Thoracic aorta (tissue), 2 donors: ENCODE measurements around the gene PPM1M. TPM values are rescaled to one million over a fixed set of nuclear protein-coding genes. Genes with fewer than 3 reads are reported as not detected.

Source experiments
- ATAC-seq: fragments of 150-250 bp; one replicate; pipeline ENCODE4 v1.8.0; 2017; ENCODE audit warnings: low read depth; ENCODE audit not compliant: insufficient number of reproducible peaks, low FRiP score
- DNase-seq: peaks from one replicate; pipeline ENCODE4 v3.0.0-alpha.2; 2020; ENCODE audit warnings: low spot score
- H3K27ac ChIP-seq, 2 donors: fragments of 200-600 bp; sonication (generic); 1 replicate in 1 of 2; 2 replicates in 1 of 2; pipeline ENCODE4 v1.5.1; 2016; ENCODE audit warnings: mild to moderate bottlenecking in 2 of 2, moderate library complexity in 2 of 2
- H3K27me3 ChIP-seq: fragments of 200-600 bp; sonication (generic); replicated peaks from 2 replicates; pipeline ENCODE4 v1.6.0; 2016; ENCODE audit warnings: mild to moderate bottlenecking; ENCODE audit not compliant: insufficient read depth
- H3K36me3 ChIP-seq: fragments of 200-600 bp; sonication (generic); one replicate; pipeline ENCODE4 v1.5.1; 2016
- H3K4me1 ChIP-seq, 2 donors: fragments of 200-600 bp; sonication (generic); 1 replicate in 1 of 2; 2 replicates in 1 of 2; pipeline versions ENCODE4 v1.5.1 to v1.6.0; 2016; ENCODE audit warnings: low read depth in 2 of 2, mild to moderate bottlenecking in 1 of 2; ENCODE audit not compliant: control insufficient read depth in 1 of 2
- H3K4me3 ChIP-seq: fragments of 200-600 bp; sonication (generic); 2 replicates; pipeline ENCODE4 v1.5.1; 2016; ENCODE audit warnings: mild to moderate bottlenecking
- H3K9me3 ChIP-seq: fragments of 200-600 bp; sonication (generic); 2 replicates; pipeline ENCODE4 v1.5.1; 2016
- CTCF ChIP-seq: fragments of 200-600 bp; sonication (generic); IDR thresholded peaks from one replicate; pipeline ENCODE4 v1.5.1; 2019; ENCODE audit warnings: antibody characterized with exemption
- total RNA-seq, 2 donors: library from RNA; depleted of rRNA; stranded (reverse); fragments of >200 nt; gene quantifications; one replicate each; pipeline versions ENCODE4 v1.1.0 to v1.2.3, GENCODE V29; 2016

The PPM1M gene
- total RNA-seq, 2 donors from 2014 or later = 41.6 to 51.9 TPM

GRCh38 chr3:52254608-52255007, 9.0 kb downstream of the PPM1M start:
- Histone ChIP-seq H3K4me1 (no peaks in the 10 kb centered on the region), H3K9me3 (no peaks in the 10 kb centered on the region), H3K27me3 (no peaks in the 10 kb centered on the region), H3K4me3 (no peak overlapping the region), H3K36me3 (peaks cover 57% of the 10 kb centered on the region), H3K27ac (no peak overlapping the region)
- TF ChIP-seq CTCF = no peak
- ATAC-seq (no peak), DNase-seq (no peak)

GRCh38 chr3:52256159-52256558, 10.6 kb downstream of the PPM1M start:
- H3K9me3 ChIP-seq = no peaks in the 10 kb centered on the region
- no peaks in the 10 kb centered on the region for H3K27me3 ChIP-seq
- no peak overlapping the region for H3K27ac ChIP-seq
- ATAC-seq (no peak), DNase-seq (no peak)
- no peak overlapping the region for H3K4me3 ChIP-seq
- TF ChIP-seq CTCF = no peak
- no peaks in the 10 kb centered on the region for H3K4me1 ChIP-seq
- peaks cover 67% of the 10 kb centered on the region for H3K36me3 ChIP-seq

- no peaks in the 10 kb centered on the region for H3K4me1 ChIP-seq
- ATAC-seq = no peak
- peaks cover 68% of the 10 kb centered on the region for H3K36me3 ChIP-seq
- H3K27ac ChIP-seq = no peak overlapping the region
- H3K4me3 ChIP-seq = no peak overlapping the region
- no peak for TF ChIP-seq CTCF
- no peak for DNase-seq
- H3K9me3 ChIP-seq = no peaks in the 10 kb centered on the region
- H3K27me3 ChIP-seq = no peaks in the 10 kb centered on the region
These were observed 11.1 kb downstream of the PPM1M start for GRCh38 chr3:52256622-52257021.

GRCh38 chr3:52257911-52258310, 12.4 kb downstream of the PPM1M start:
- Histone ChIP-seq H3K4me1 (no peaks in the 10 kb centered on the region), H3K27ac (no peak overlapping the region), H3K9me3 (no peaks in the 10 kb centered on the region), H3K4me3 (no peak overlapping the region), H3K27me3 (no peaks in the 10 kb centered on the region), H3K36me3 (peaks cover 75% of the 10 kb centered on the region)
- DNase-seq = no peak
- ATAC-seq = no peak
- no peak for TF ChIP-seq CTCF

- ATAC-seq = no peak
- Histone ChIP-seq H3K4me1 (no peaks in the 10 kb centered on the region), H3K36me3 (peaks cover 81% of the 10 kb centered on the region), H3K4me3 (no peak overlapping the region), H3K9me3 (no peaks in the 10 kb centered on the region), H3K27ac (no peak overlapping the region), H3K27me3 (no peaks in the 10 kb centered on the region)
- TF ChIP-seq CTCF = no peak
- no peak for DNase-seq
These were observed 13.5 kb downstream of the PPM1M start for GRCh38 chr3:52259035-52259434.
